Hepatocyte (in vitro differentiated cells): ENCODE data around the gene ANKRD36B.
"Not testable (repeated sequence)": the region's sequence is repeated elsewhere in the genome, so short reads cannot be mapped to it uniquely, and the experiment has no call there.

Source experiments
- CTCF ChIP-seq: fragments of 200-600 bp; sonication (generic); IDR thresholded peaks from 2 replicates; pipeline ENCODE4 v1.5.1; 2016; ENCODE audit warnings: antibody characterized with exemption, mild to moderate bottlenecking; ENCODE audit not compliant: poor library complexity
- EZH2phosphoT487 ChIP-seq: fragments of 200-600 bp; sonication (generic); IDR thresholded peaks from one replicate; pipeline ENCODE4 v1.6.1; 2018; ENCODE audit warnings: antibody characterized with exemption, mild to moderate bottlenecking, low read depth, moderate library complexity; ENCODE audit not compliant: unreplicated experiment, severe bottlenecking

GRCh38 chr2:97523816-97524215 is 65.9 kb downstream of the ANKRD36B start:
- not testable (repeated sequence) for TF ChIP-seq CTCF, EZH2phosphoT487
